ENCODE measurements around the gene CISD1. TPM values are rescaled to one million over a fixed set of nuclear protein-coding genes. Genes with fewer than 3 reads are reported as not detected.

The CISD1 gene
- total and polyA plus RNA-seq, 2 experiments from 2014 or later, result 31.7 to 212 TPM

- Histone ChIP-seq H3K9me3 (ENCODE audit: low read depth) (no peaks in the 10 kb centered on the region), H3K27ac (no peak overlapping the region), H3K36me3 (peaks cover 21% of the 10 kb centered on the region), H3K27me3 (no peaks in the 10 kb centered on the region), H3K4me1 (ENCODE audit: low read depth) (no peaks in the 10 kb centered on the region), H3K4me3 (no peak overlapping the region)
- TF ChIP-seq CTCF (IDR thresholded peaks at IDR 0.05; ENCODE audit: low read depth, low read length), result no peak
- DNase-seq (ENCODE audit: low read depth in 1 of 2, low spot score in 1 of 2), result no peak
Measured at GRCh38 chr10:58278962-58279307, 10.0 kb downstream of the CISD1 start.

DNA sequence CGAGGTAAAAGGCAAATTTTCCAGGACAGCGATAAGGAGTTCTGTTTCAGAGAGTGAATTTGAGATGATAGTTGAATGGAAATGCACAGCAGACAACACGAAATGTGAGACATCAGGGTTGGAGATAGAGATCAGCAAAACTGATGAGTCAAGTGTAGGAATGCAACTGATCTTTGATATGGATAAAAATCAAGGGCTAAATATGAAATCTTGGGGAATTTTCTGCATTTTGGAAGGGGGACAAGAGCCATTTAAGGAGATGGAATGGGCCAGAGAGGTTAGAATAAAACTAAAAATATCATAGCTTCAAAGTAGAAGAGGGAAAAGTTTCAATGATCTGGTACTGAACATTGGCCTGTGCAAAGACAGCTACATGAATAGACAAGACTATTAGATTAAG lies 11.5 kb downstream of the CISD1 start:
- H3K4me1 ChIP-seq (ENCODE audit: low read depth), result no peaks in the 10 kb centered on the region
- H3K4me3 ChIP-seq, result no peak overlapping the region
- H3K9me3 ChIP-seq (ENCODE audit: low read depth), result no peaks in the 10 kb centered on the region
- peaks cover 21% of the 10 kb centered on the region for H3K36me3 ChIP-seq
- TF ChIP-seq CTCF (IDR thresholded peaks at IDR 0.05; ENCODE audit: low read depth, low read length), result no peak
- no peak for DNase-seq (ENCODE audit: low read depth in 1 of 2, low spot score in 1 of 2)
- H3K27ac ChIP-seq, result no peak overlapping the region
- H3K27me3 ChIP-seq, result no peaks in the 10 kb centered on the region

- no peak for DNase-seq (ENCODE audit: low read depth in 1 of 2, low spot score in 1 of 2)
- no peak overlapping the region for H3K4me3 ChIP-seq
- no peaks in the 10 kb centered on the region for H3K27me3 ChIP-seq
- H3K36me3 ChIP-seq, result peaks cover 21% of the 10 kb centered on the region
- no peaks in the 10 kb centered on the region for H3K9me3 ChIP-seq (ENCODE audit: low read depth)
- TF ChIP-seq CTCF (IDR thresholded peaks at IDR 0.05; ENCODE audit: low read depth, low read length), result no peak
- H3K27ac ChIP-seq, result no peak overlapping the region
- no peaks in the 10 kb centered on the region for H3K4me1 ChIP-seq (ENCODE audit: low read depth)
Measured at GRCh38 chr10:58281092-58281752, 12.3 kb downstream of the CISD1 start.

- H3K27ac ChIP-seq, result no peak overlapping the region
- no peak overlapping the region for H3K4me3 ChIP-seq
- no peaks in the 10 kb centered on the region for H3K4me1 ChIP-seq (ENCODE audit: low read depth)
- no peaks in the 10 kb centered on the region for H3K9me3 ChIP-seq (ENCODE audit: low read depth)
- no peaks in the 10 kb centered on the region for H3K27me3 ChIP-seq
- TF ChIP-seq CTCF (IDR thresholded peaks at IDR 0.05; ENCODE audit: low read depth, low read length), result no peak
- H3K36me3 ChIP-seq, result peaks cover 17% of the 10 kb centered on the region
- peak in 1 of 2 donors; percentile 71 for DNase-seq (ENCODE audit: low read depth in 1 of 2, low spot score in 1 of 2)
Measured at GRCh38 chr10:58282615-58283014, 13.7 kb downstream of the CISD1 start.

GRCh38 chr10:58291538-58292174 lies 22.7 kb downstream of the CISD1 start:
- Histone ChIP-seq H3K36me3 (peaks cover 14% of the 10 kb centered on the region), H3K27ac (no peak overlapping the region), H3K27me3 (no peaks in the 10 kb centered on the region), H3K4me1 (ENCODE audit: low read depth) (no peaks in the 10 kb centered on the region), H3K4me3 (no peak overlapping the region), H3K9me3 (ENCODE audit: low read depth) (no peaks in the 10 kb centered on the region)
- peak; percentile 41 to 80 for DNase-seq (ENCODE audit: low read depth in 1 of 2, low spot score in 1 of 2)
- peak; percentile 77 for TF ChIP-seq CTCF (IDR thresholded peaks at IDR 0.05; ENCODE audit: low read depth, low read length)
